ENCODE measurements around the gene RAMP1. TPM values are rescaled to one million over a fixed set of nuclear protein-coding genes. Genes with fewer than 3 reads are reported as not detected.

RAMP1 gene
- total RNA-seq, 6 experiments from 2014 or later: 0.38 to 1.3 (median 0.48) TPM; not detected in 1

- Mint-ChIP-seq H3K4me3 (no peak overlapping the region), H3K27ac (no peak overlapping the region), H3K27me3 (ENCODE audit: insufficient read depth) (peaks cover 13% of the 10 kb centered on the region), H3K36me3 (ENCODE audit: low read depth) (no peaks in the 10 kb centered on the region), H3K4me1 (ENCODE audit: low read depth) (peaks cover 43% of the 10 kb centered on the region), H3K9me3 (no peaks in the 10 kb centered on the region)
- no peak for DNase-seq
- TF ChIP-seq CTCF (IDR thresholded peaks at IDR 0.05): no peak
These were observed 3.7 kb downstream of the RAMP1 start for GRCh38 chr2:237863102-237863511.

GRCh38 chr2:237863689-237864443 lies 4.4 kb downstream of the RAMP1 start:
- no peak for DNase-seq
- H3K27me3 Mint-ChIP-seq (ENCODE audit: insufficient read depth): peaks cover 7% of the 10 kb centered on the region
- H3K4me3 Mint-ChIP-seq: no peak overlapping the region
- H3K9me3 Mint-ChIP-seq: no peaks in the 10 kb centered on the region
- no peaks in the 10 kb centered on the region for H3K36me3 Mint-ChIP-seq (ENCODE audit: low read depth)
- no peak for TF ChIP-seq CTCF (IDR thresholded peaks at IDR 0.05)
- no peak overlapping the region for H3K27ac Mint-ChIP-seq
- H3K4me1 Mint-ChIP-seq (ENCODE audit: low read depth): peaks cover 45% of the 10 kb centered on the region

- DNase-seq: no peak
- no peak for TF ChIP-seq CTCF (IDR thresholded peaks at IDR 0.05)
- H3K36me3 Mint-ChIP-seq (ENCODE audit: low read depth): no peaks in the 10 kb centered on the region
- H3K9me3 Mint-ChIP-seq: no peaks in the 10 kb centered on the region
- no peak overlapping the region for H3K4me3 Mint-ChIP-seq
- peaks cover 48% of the 10 kb centered on the region for H3K4me1 Mint-ChIP-seq (ENCODE audit: low read depth)
- H3K27ac Mint-ChIP-seq: peak overlapping the region; percentile 4; the same call in 1 of the 2 replicates
- peaks cover 7% of the 10 kb centered on the region for H3K27me3 Mint-ChIP-seq (ENCODE audit: insufficient read depth)
These were observed 5.1 kb downstream of the RAMP1 start for GRCh38 chr2:237864444-237864931.

- DNase-seq: no peak
- H3K4me3 Mint-ChIP-seq: no peak overlapping the region
- H3K27ac Mint-ChIP-seq: peak overlapping the region; percentile 82; the same call in 1 of the 2 replicates
- TF ChIP-seq CTCF (IDR thresholded peaks at IDR 0.05): no peak
- H3K27me3 Mint-ChIP-seq (ENCODE audit: insufficient read depth): peaks cover 7% of the 10 kb centered on the region
- H3K9me3 Mint-ChIP-seq: no peaks in the 10 kb centered on the region
- H3K36me3 Mint-ChIP-seq (ENCODE audit: low read depth): no peaks in the 10 kb centered on the region
- H3K4me1 Mint-ChIP-seq (ENCODE audit: low read depth): peaks cover 46% of the 10 kb centered on the region
These were observed 5.7 kb downstream of the RAMP1 start for GRCh38 chr2:237864940-237865622.

GRCh38 chr2:237865623-237866041 lies 6.2 kb downstream of the RAMP1 start:
- Mint-ChIP-seq H3K36me3 (ENCODE audit: low read depth) (no peaks in the 10 kb centered on the region), H3K27ac (peak overlapping the region; percentile 82), H3K4me3 (peak overlapping the region; percentile 57), H3K4me1 (ENCODE audit: low read depth) (peaks cover 42% of the 10 kb centered on the region), H3K27me3 (ENCODE audit: insufficient read depth) (peaks cover 7% of the 10 kb centered on the region), H3K9me3 (no peaks in the 10 kb centered on the region)
- DNase-seq: no peak
- TF ChIP-seq CTCF (IDR thresholded peaks at IDR 0.05): no peak

Data from HFFc6 (cell line).